Adrenal gland (tissue), 5 donors: Measurements from ENCODE around the gene DNAJC12.

Experiments
- POLR2A ChIP-seq, 2 donors: fragments of 450-650 bp; IDR thresholded peaks; one replicate each; pipeline ENCODE4 v1.6.1; 2017; ENCODE audit warnings: antibody characterized with exemption in 2 of 2, mild to moderate bottlenecking in 2 of 2, moderate library complexity in 1 of 2
- TF ChIP-seq, protein P1 (sequence below), 6 experiments: fragments of 450-650 bp in 4 of 6; fragments of 200-600 bp in 2 of 6; sonication (generic) in 1 of 6; IDR thresholded peaks; 1 replicate in 5 of 6; 2 replicates in 1 of 6; pipeline versions ENCODE4 v1.5.1 to v1.8.0; 2016 to 2021; ENCODE audit warnings: antibody characterized with exemption in 6 of 6, mild to moderate bottlenecking in 2 of 6, moderate library complexity in 1 of 6
- donor health status: DM: no; HTN: no; CAD: no.

GRCh38 chr10:67804395-67804678, 33.7 kb downstream of the DNAJC12 start:
- TF ChIP-seq, protein P1, sequence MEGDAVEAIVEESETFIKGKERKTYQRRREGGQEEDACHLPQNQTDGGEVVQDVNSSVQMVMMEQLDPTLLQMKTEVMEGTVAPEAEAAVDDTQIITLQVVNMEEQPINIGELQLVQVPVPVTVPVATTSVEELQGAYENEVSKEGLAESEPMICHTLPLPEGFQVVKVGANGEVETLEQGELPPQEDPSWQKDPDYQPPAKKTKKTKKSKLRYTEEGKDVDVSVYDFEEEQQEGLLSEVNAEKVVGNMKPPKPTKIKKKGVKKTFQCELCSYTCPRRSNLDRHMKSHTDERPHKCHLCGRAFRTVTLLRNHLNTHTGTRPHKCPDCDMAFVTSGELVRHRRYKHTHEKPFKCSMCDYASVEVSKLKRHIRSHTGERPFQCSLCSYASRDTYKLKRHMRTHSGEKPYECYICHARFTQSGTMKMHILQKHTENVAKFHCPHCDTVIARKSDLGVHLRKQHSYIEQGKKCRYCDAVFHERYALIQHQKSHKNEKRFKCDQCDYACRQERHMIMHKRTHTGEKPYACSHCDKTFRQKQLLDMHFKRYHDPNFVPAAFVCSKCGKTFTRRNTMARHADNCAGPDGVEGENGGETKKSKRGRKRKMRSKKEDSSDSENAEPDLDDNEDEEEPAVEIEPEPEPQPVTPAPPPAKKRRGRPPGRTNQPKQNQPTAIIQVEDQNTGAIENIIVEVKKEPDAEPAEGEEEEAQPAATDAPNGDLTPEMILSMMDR (IDR thresholded peaks at IDR 0.05): no peak
- no peak for TF ChIP-seq POLR2A (IDR thresholded peaks at IDR 0.05)
